GM18507 (cell line): ENCODE results near the gene PKHD1.

Experiments used
- DNase-seq: peaks from one replicate; pipeline ENCODE4 v3.0.0; 2011; ENCODE audit warnings: low read depth; ENCODE audit not compliant: insufficient read length; ENCODE audit errors: extremely low spot score
- FAIRE-seq: peaks from 2 replicates; lab custom pipeline; 2011; peaks lifted over from hg19 to GRCh38; lab: Jason Lieb, UNC

The PKHD1 gene

GRCh38 chr6:51830666-51831065 lies 256.7 kb downstream of the PKHD1 start:
- FAIRE-seq (no peak), DNase-seq (no peak)

GRCh38 chr6:51827580-51827979 lies 259.8 kb downstream of the PKHD1 start:
- DNase-seq (no peak), FAIRE-seq (no peak)

GRCh38 chr6:51824940-51825339 lies 262.5 kb downstream of the PKHD1 start:
- FAIRE-seq (no peak), DNase-seq (no peak)

- no peak for FAIRE-seq
These were observed 266.9 kb downstream of the PKHD1 start for GRCh38 chr6:51820555-51820954.

GRCh38 chr6:51818520-51819022 lies 268.8 kb downstream of the PKHD1 start:
- FAIRE-seq: no peak
- DNase-seq: no peak

More at GRCh38 chr6:51820555-51820954, 266.9 kb downstream of the PKHD1 start:
- DNase-seq: no peak

GRCh38 chr6:51817832-51818231 lies 269.6 kb downstream of the PKHD1 start:
- DNase-seq (no peak), FAIRE-seq (no peak)

- no peak for FAIRE-seq
- no peak for DNase-seq
These were observed 273.0 kb downstream of the PKHD1 start for GRCh38 chr6:51814418-51814817.

GRCh38 chr6:51813904-51814303 lies 273.5 kb downstream of the PKHD1 start:
- FAIRE-seq (no peak), DNase-seq (no peak)

GRCh38 chr6:51812231-51812630 lies 275.2 kb downstream of the PKHD1 start:
- FAIRE-seq (no peak), DNase-seq (no peak)

GRCh38 chr6:51805517-51805916 lies 281.9 kb downstream of the PKHD1 start:
- DNase-seq (no peak), FAIRE-seq (no peak)

GRCh38 chr6:51800603-51801002 lies 286.8 kb downstream of the PKHD1 start:
- no peak for DNase-seq
- no peak for FAIRE-seq

GRCh38 chr6:51793393-51793792 lies 294.0 kb downstream of the PKHD1 start:
- FAIRE-seq: no peak

GRCh38 chr6:51792273-51793030 lies 295.0 kb downstream of the PKHD1 start:
- DNase-seq (no peak), FAIRE-seq (no peak)

More at GRCh38 chr6:51793393-51793792, 294.0 kb downstream of the PKHD1 start:
- DNase-seq: no peak

GRCh38 chr6:51790946-51791345 lies 296.5 kb downstream of the PKHD1 start:
- FAIRE-seq (no peak), DNase-seq (no peak)

GRCh38 chr6:51788121-51788520 lies 299.3 kb downstream of the PKHD1 start:
- FAIRE-seq (no peak), DNase-seq (no peak)

- FAIRE-seq: no peak
- DNase-seq: no peak
These were observed 308.7 kb downstream of the PKHD1 start for GRCh38 chr6:51778666-51779065.

GRCh38 chr6:51777618-51778017 lies 309.8 kb downstream of the PKHD1 start:
- no peak for DNase-seq
- no peak for FAIRE-seq

GRCh38 chr6:51775942-51776860 lies 311.2 kb downstream of the PKHD1 start:
- no peak for DNase-seq
- FAIRE-seq: no peak

- DNase-seq (no peak), FAIRE-seq (no peak)
These were observed 319.3 kb downstream of the PKHD1 start for GRCh38 chr6:51768087-51768486.

GRCh38 chr6:51765230-51765629 lies 322.2 kb downstream of the PKHD1 start:
- FAIRE-seq (no peak), DNase-seq (no peak)
